ENCODE measurements around the gene ZNF48.

The ZNF48 gene

GRCh38 chr16:30358990-30359870 is 36.0 kb upstream of the ZNF48 start:
- no peak for FAIRE-seq

DNA sequence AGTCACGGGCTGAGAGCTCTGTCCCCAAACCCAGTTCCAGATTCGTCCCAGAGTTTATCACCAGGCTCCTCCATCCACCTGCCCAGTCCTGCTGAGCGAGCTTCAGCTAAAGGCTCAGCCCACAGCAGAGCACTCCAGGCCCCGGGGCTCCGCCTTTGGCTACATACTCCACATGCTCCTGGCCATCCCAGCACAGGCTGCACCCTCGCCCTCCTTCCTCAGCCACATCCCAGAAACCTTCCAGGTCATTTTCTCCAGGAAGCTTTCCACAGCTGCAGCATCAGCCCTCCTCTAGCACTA is 35.4 kb upstream of the ZNF48 start:
- no peak for FAIRE-seq

DNA sequence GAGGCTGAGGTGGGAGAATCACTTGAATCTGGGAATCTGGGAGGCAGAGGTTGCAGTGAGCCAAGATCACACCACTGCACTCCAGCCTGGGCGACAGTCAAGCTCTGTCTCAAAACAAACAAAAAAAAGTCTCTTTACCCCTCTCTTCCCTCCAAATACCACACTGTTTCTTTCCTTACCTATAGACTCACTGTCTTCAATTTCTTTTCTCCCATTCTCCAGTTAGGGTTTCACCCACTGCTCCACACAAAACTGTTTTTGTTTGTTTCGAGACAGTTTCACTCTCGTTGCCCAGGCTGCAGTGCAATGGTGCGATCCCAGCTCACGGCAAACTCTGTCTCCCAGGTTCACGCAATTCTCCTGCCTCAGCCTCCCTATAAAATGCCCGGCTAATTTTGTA is 34.0 kb upstream of the ZNF48 start:
- FAIRE-seq, result no peak

GRCh38 chr16:30365200-30365599 is 30.0 kb upstream of the ZNF48 start:
- FAIRE-seq, result no peak

DNA sequence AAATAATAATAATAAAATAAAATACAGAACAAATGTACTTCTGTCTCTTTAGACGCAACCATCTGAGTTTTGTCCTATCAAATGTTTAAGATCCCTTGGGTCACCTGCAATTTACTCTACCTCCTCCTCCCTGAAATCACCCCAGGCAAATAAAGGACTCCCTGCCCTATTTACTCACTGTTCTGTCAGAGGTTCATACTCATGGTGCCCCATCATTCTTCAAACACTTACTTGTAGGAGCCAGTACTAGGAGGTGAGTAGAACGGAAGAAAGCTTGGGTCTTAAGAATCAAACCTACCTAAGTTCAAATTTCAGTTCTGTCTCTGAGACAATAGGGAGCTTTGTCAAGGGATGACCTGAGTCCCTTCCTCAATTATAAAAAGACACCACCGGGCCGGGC is 28.7 kb upstream of the ZNF48 start:
- no peak for FAIRE-seq

DNA sequence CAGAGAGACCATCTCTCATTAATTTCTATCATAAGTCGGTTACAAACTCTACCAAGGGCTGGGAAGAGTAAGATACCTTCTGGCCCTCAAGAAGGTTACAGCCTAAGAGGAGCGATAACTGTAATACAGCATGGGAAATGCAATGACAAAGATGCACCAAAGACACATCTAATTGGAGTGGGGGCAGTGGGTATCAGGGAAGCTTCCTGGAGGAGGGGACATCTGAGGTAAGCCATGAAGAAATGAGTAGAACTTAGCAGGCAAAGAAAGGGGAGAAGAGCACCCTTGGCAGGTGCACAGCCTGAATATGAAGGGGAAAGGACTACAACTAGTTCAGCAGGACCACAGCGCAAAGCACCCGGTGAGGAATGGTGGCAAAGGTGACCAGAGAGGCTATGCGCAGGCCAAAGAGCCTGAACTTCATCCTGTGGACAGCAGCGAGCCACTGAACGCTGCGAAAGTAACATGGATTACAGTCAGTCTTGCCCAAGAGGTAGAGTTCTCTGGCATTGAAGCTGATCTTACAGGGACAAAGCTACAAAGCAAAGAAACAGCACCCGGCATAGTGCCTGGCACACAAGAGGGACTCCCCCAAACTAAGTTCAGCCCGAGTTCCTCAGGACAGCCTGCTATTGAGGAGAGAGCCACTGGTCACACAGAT is 27.7 kb upstream of the ZNF48 start:
- no peak for FAIRE-seq

- no peak for FAIRE-seq
These were observed 27.0 kb upstream of the ZNF48 start for GRCh38 chr16:30368122-30368791.

DNA sequence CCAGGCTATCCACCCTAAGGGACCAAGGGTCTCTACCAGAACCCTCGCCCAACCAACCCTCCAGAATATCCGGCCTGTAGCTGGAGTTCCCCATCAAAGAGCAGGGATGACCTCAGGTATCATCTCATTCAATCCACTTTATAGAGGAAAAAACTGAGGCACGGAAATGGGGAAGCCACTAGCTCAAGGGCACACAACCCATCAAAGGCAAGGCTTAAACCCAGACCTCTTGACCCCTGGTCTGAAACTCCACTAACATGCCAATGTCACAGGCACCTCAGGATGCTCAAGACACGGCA is 26.5 kb upstream of the ZNF48 start:
- no peak for FAIRE-seq

- no peak for FAIRE-seq
These were observed 25.9 kb upstream of the ZNF48 start for GRCh38 chr16:30369091-30369937.

- no peak for FAIRE-seq
These were observed 25.2 kb upstream of the ZNF48 start for GRCh38 chr16:30369938-30370455.

DNA sequence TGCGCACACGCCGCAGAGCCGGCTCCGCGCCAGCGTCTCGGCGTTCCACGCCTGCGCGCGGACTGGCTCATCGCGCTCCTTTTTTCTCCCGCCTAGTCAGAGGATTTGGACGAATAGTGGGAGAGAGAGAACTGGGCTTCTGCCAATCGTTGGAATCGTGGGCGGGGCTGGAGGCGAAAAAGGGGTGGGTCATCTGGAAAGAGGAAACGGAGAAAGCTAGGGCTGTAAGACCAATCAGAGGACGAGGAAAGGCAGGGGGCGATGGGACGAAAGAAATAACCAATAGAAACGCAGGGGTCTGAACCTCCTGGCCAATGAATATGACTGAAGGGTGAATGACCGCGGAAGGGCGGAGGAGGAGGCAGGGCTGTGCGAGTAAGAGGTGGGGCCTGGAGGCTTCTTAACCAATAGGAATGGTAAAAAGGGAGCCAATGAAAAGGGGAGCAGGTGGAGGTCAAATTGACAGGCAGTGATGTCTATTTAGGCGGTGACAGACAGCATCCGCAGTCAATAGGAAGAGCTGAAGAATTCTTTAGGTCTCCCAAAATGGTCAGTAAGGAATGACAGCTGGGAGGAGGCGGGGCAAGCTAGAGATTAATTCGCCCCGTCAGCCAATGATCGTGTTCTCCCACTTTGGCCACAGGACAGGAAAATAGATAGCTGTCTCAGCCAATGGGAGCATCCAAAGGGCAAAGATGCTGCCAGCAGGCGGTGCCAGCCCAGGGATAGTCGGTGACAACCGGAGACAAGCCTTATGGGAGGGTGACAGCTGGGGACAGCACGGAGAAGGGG is 24.6 kb upstream of the ZNF48 start, which contains the start of gene TBC1D10B:
TSS of gene TBC1D10B (minus strand) at position 39 of the 792 bp plus-strand sequence. CDS start 311 bp downstream, outside the sequence.
- peak; percentile 100 for FAIRE-seq

DNA sequence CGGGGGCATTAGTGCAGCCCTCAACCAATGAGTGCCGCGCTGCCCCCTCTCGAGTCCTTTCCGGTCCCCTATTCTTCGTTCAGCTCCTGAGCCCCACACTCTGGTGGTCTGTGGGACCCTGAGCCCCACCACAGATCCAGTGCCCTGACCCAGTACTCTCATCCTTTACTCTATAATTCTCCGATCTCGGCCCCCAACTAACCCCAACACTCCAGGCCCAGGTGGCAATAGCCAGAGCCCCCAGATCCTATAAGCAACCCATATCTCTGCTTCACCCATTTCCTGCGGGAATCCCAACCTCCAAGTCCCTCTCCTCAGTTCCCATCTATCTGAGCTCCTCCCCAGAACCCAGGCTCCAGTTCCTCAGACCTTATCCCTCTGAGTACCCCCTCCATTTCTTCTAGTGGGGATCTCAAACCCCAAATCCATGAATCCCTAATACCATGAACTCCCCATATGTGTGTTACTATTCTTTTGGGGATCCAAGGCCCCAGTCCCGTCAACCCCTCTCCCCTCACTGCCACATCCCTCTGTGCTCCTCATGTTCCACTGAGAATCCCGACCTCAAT is 23.9 kb upstream of the ZNF48 start:
- FAIRE-seq, result no peak

DNA sequence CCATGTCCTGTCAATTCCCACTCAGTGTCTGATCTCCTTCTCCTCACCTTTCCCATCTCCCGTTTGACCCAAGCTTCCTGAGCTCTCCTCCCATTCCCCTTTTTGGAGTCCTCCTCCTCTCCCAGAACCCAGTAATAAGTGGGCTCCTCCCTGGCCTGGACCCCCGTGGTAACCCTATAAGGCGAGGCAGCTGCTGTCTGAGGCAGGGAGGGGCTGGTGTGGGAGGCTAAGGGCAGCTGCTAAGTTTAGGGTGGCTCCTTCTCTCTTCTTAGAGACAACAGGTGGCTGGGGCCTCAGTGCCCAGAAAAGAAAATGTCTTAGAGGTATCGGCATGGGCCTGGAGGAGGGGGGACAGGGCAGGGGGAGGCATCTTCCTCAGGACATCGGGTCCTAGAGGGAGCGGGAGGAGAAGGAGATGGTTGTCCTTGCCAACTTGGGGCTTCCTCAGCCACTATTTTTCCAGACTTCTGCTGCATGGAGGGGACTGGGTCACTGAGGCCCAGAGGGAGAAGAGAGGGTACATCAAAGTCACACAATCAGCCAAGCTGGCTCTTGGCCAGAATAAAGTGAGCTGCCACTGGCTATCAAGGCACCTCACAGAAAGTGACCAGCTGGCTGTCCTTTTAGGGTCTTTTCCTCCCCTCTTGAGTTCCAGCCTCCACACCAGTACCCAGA is 23.0 kb upstream of the ZNF48 start:
- no peak for FAIRE-seq

GRCh38 chr16:30372725-30373124 is 22.5 kb upstream of the ZNF48 start:
- FAIRE-seq, result no peak

DNA sequence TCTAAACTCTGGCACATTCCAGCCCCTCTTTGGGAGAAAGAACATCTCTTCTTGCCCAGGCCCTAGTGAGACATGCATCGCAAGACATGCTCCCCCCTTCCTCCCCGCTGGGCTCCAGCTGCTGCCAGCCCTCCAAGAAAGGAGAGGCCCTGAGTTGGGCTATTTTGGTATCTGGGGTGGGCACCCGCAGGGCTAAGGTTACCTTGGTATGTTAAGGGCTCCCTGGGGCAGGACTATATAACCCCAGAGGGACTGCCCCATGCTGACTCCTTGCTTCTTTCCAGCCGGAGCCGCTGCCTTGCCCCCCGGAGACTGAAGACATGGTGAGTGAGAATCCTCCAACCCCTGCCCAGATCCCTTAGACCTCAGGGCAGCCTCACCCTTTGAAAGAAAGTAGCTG is 20.7 kb upstream of the ZNF48 start, which contains the start of gene MYL11:
TSS of gene MYL11 (plus strand) at position 265 of the 400 bp plus-strand sequence. CDS start at position 321, 56 bp downstream.
- no peak for FAIRE-seq

- no peak for FAIRE-seq
These were observed 19.4 kb upstream of the ZNF48 start for GRCh38 chr16:30375864-30376263.

DNA sequence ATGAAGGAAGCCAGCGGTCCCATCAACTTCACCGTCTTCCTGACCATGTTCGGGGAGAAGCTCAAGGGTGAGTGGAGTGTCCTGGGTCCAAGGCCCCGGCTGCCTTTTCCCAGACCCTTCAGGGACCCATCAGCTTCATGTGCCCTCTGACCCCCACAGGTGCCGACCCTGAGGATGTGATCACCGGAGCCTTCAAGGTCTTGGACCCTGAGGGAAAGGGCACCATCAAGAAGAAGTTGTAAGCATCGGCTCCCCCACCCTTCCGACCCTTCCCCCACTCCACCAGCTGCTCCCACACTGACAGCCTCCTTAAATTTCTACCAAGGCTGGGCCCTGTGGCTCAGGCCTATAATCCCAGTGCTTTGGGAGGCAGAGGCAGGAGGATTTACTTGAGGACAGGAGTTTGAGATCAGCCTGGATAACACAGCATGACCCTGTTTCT is 18.7 kb upstream of the ZNF48 start:
- FAIRE-seq, result no peak

DNA sequence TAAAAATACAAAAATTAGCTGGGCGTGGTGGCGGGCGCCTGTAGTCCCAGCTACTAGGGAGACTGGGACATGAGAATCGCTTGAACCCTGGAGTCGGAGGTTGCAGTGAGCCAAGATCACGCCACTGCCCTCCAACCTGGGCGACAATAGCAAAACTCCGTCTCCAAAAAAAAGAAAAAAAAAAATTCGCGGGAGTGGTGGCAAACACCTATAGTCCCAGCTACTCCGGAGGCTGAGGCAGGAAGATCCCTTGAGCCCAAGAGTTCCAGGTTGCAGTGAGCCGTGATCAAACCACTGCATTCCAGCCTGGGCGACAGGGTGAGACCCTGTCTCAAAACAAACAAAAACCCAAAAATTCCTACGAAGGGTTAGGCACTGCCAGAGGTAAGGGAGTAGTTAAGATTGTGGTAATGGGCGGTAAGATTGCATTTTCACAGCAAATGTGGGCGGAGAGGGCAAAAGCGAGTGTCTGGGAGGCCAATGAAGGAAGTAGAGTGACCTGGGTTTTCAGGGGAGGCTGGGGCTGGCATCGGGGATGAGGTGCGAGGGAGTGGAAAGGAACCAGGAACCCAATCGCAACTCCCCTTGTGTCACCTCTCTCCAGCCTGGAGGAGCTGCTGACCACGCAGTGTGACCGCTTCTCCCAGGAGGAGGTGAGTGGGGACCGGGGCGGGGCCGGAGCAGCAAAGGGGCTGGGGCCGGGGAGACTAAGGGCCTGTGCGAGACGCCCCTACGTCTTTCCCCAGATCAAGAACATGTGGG is 18.0 kb upstream of the ZNF48 start:
- FAIRE-seq, result no peak

- FAIRE-seq, result peak; percentile 89
These were observed 17.4 kb upstream of the ZNF48 start for GRCh38 chr16:30377812-30378235.

All from G401.6 (cell line).